ENCODE data around the gene ERC2.
"Not testable (repeated sequence)": the region's sequence is repeated elsewhere in the genome, so short reads cannot be mapped to it uniquely, and the experiment has no call there.

ERC2 gene

GRCh38 chr3:55519019-55519418 lies 949.2 kb downstream of the ERC2 start:
- in situ Hi-C loops (cut with MboI; ENCODE audit: low sequenced_read_pairs), result no loop called here

GRCh38 chr3:55518451-55518850 lies 949.8 kb downstream of the ERC2 start:
- in situ Hi-C loops (cut with MboI; ENCODE audit: low sequenced_read_pairs), result no loop called here

GRCh38 chr3:55516392-55517030 lies 951.8 kb downstream of the ERC2 start:
- in situ Hi-C loops (cut with MboI; ENCODE audit: low sequenced_read_pairs), result no loop called here

GRCh38 chr3:55515550-55516246 lies 952.6 kb downstream of the ERC2 start:
- in situ Hi-C loops (cut with MboI; ENCODE audit: low sequenced_read_pairs), result no loop called here

GRCh38 chr3:55514962-55515361 lies 953.3 kb downstream of the ERC2 start:
- in situ Hi-C loops (cut with MboI; ENCODE audit: low sequenced_read_pairs), result no loop called here

GRCh38 chr3:55512571-55513343 lies 955.5 kb downstream of the ERC2 start:
- in situ Hi-C loops (cut with MboI; ENCODE audit: low sequenced_read_pairs), result no loop called here

GRCh38 chr3:55511895-55512570 lies 956.2 kb downstream of the ERC2 start:
- in situ Hi-C loops (cut with MboI; ENCODE audit: low sequenced_read_pairs), result no loop called here

GRCh38 chr3:55508335-55508734 lies 959.9 kb downstream of the ERC2 start:
- in situ Hi-C loops (cut with MboI; ENCODE audit: low sequenced_read_pairs), result no loop called here

- in situ Hi-C loops (cut with MboI; ENCODE audit: low sequenced_read_pairs), result no loop called here
These were observed 960.5 kb downstream of the ERC2 start for GRCh38 chr3:55507808-55508207.

- in situ Hi-C loops (cut with MboI; ENCODE audit: low sequenced_read_pairs), result no loop called here
These were observed 962.5 kb downstream of the ERC2 start for GRCh38 chr3:55505776-55506175.

GRCh38 chr3:55505102-55505501 lies 963.2 kb downstream of the ERC2 start:
- in situ Hi-C loops (cut with MboI; ENCODE audit: low sequenced_read_pairs), result not testable (repeated sequence)

GRCh38 chr3:55501905-55502304 lies 966.4 kb downstream of the ERC2 start:
- in situ Hi-C loops (cut with MboI; ENCODE audit: low sequenced_read_pairs), result no loop called here

- in situ Hi-C loops (cut with MboI; ENCODE audit: low sequenced_read_pairs), result no loop called here
These were observed 967.5 kb downstream of the ERC2 start for GRCh38 chr3:55500555-55501330.

GRCh38 chr3:55498520-55498919 lies 969.7 kb downstream of the ERC2 start:
- in situ Hi-C loops (cut with MboI; ENCODE audit: low sequenced_read_pairs), result no loop called here

GRCh38 chr3:55497250-55497649 lies 971.0 kb downstream of the ERC2 start:
- in situ Hi-C loops (cut with MboI; ENCODE audit: low sequenced_read_pairs), result no loop called here

GRCh38 chr3:55494976-55495375 lies 973.3 kb downstream of the ERC2 start:
- in situ Hi-C loops (cut with MboI; ENCODE audit: low sequenced_read_pairs), result no loop called here

- in situ Hi-C loops (cut with MboI; ENCODE audit: low sequenced_read_pairs), result no loop called here
These were observed 975.3 kb downstream of the ERC2 start for GRCh38 chr3:55492976-55493375.

- in situ Hi-C loops (cut with MboI; ENCODE audit: low sequenced_read_pairs), result no loop called here
These were observed 976.9 kb downstream of the ERC2 start for GRCh38 chr3:55491296-55491816.

- in situ Hi-C loops (cut with MboI; ENCODE audit: low sequenced_read_pairs), result no loop called here
These were observed 977.9 kb downstream of the ERC2 start for GRCh38 chr3:55490276-55490913.

- in situ Hi-C loops (cut with MboI; ENCODE audit: low sequenced_read_pairs), result no loop called here
These were observed 978.5 kb downstream of the ERC2 start for GRCh38 chr3:55489798-55490132.
